ENCODE data around the gene MCCC2.

Gene MCCC2

DNA sequence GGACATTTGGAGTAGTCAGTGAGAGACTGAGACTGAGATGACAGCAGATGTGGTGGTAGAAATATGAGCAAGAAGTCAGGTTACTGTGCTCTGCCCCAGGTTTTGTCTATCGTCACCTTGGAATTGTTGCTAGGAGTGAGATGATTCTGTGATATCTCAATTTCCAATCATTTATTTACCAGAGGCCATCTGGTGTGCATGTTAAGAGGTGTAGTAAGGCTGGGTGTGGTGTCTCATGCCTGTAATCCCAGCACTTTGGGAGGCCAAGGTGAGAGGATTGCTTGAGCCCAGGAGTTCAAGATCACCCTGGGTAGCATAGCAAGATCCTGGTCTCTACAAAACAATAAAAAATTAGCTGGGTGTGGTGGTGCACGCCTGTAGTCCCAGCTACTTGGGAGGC is 93.4 kb downstream of the MCCC2 start:
- TF ChIP-seq FOXK2 (IDR thresholded peaks at IDR 0.05) (no peak), CTBP1 (IDR thresholded peaks at IDR 0.05; ENCODE audit: borderline replicate concordance) (no peak), SP1 (IDR thresholded peaks at IDR 0.05) (no peak), ELF4 (IDR thresholded peaks at IDR 0.05) (no peak), BHLHE40 (IDR thresholded peaks at IDR 0.05; ENCODE audit: borderline replicate concordance) (no peak), LEF1 (IDR thresholded peaks at IDR 0.05; ENCODE audit: borderline replicate concordance) (no peak), FOXM1 (IDR thresholded peaks at IDR 0.05; ENCODE audit: borderline replicate concordance) (no peak), TARDBP (IDR thresholded peaks at IDR 0.05) (no peak), L3MBTL2 (conservative IDR thresholded peaks at IDR 0.05) (no peak), FOXA1 (IDR thresholded peaks at IDR 0.05) (no peak), ZNF384 (IDR thresholded peaks at IDR 0.05) (no peak), SUZ12 (IDR thresholded peaks at IDR 0.05) (no peak), PKNOX1 (IDR thresholded peaks at IDR 0.05) (no peak)
- ChIA-PET CTCF (no interaction called here), POLR2A (no interaction called here)
- DNase-seq (ENCODE audit: extremely low spot score): no peak

DNA sequence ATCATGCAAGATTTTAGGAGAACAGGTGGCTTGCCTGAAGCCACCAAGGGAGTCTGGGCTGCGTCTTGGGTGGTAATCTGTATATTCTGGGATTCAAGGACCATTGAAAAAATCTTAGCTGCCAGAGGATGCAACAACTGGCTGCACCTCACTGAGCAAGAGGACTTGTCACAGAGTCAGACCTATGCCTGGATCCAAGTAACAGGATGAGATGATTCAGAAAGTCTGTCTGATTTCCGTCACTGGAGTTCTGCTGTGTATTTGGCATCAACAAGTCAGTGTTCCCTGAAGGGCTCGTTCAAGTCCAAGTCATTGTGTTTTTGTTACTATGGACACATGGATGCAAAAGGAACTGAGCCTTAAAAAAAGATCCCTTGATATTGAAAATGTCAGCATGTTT is 94.2 kb downstream of the MCCC2 start:
- POLR2A ChIA-PET: no interaction called here
- DNase-seq (ENCODE audit: extremely low spot score): no peak
- TF ChIP-seq ZNF384 (IDR thresholded peaks at IDR 0.05) (no peak), ARNT (IDR thresholded peaks at IDR 0.05) (no peak), SUZ12 (IDR thresholded peaks at IDR 0.05) (no peak), FOXK2 (IDR thresholded peaks at IDR 0.05) (no peak), LEF1 (IDR thresholded peaks at IDR 0.05; ENCODE audit: borderline replicate concordance) (no peak), L3MBTL2 (conservative IDR thresholded peaks at IDR 0.05) (no peak), TARDBP (IDR thresholded peaks at IDR 0.05) (no peak), HDGF (IDR thresholded peaks at IDR 0.05; ENCODE audit: borderline replicate concordance) (no peak), FOXA1 (IDR thresholded peaks at IDR 0.05) (no peak), SP1 (IDR thresholded peaks at IDR 0.05) (no peak), BHLHE40 (IDR thresholded peaks at IDR 0.05; ENCODE audit: borderline replicate concordance) (no peak), FOXM1 (IDR thresholded peaks at IDR 0.05; ENCODE audit: borderline replicate concordance) (no peak), PKNOX1 (IDR thresholded peaks at IDR 0.05) (no peak), ELF4 (IDR thresholded peaks at IDR 0.05) (no peak), NFRKB (IDR thresholded peaks at IDR 0.05) (no peak), CTBP1 (IDR thresholded peaks at IDR 0.05; ENCODE audit: borderline replicate concordance) (no peak)
- CTCF ChIA-PET: no interaction called here

GRCh38 chr5:71684309-71684708 is 97.2 kb downstream of the MCCC2 start:
- DNase-seq (ENCODE audit: extremely low spot score): no peak
- no peak for TF ChIP-seq L3MBTL2 (conservative IDR thresholded peaks at IDR 0.05)
- TF ChIP-seq NFRKB (IDR thresholded peaks at IDR 0.05): no peak
- TF ChIP-seq ZNF384 (IDR thresholded peaks at IDR 0.05): no peak
- no peak for TF ChIP-seq CTBP1 (IDR thresholded peaks at IDR 0.05; ENCODE audit: borderline replicate concordance)
- no peak for TF ChIP-seq TARDBP (IDR thresholded peaks at IDR 0.05)
- ChIA-PET CTCF (no interaction called here), POLR2A (no interaction called here)

DNA sequence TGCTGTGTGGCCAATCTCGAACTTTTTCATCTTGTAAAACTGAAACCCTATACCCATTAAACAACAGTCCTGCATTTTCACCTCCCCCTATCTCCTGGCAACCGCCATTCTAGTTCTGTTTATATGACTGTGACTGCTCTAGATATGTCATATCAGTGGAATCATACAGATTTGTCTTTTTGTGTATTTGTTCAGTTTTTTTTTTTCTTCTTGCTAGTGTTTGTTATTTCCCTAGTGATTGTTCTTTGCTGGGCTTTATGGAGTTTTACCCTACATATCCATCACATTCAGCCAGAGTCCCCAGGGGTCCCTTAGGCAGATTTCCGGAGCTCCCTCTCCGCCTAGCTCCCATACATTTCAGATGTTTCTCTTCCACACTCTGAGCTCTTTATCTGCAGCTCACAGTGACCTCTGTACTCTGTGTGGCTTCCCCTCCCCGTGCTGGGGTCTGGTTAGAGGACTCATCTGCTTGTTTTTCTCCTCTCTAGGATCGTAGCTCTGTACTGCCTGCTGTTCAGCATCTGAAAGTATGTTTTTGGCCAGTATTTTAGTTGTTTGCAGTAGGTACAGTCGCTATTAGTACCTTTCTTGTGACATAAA is 106.8 kb downstream of the MCCC2 start:
- DNase-seq (ENCODE audit: extremely low spot score): peak; percentile 36
- CTCF ChIA-PET: no interaction called here
- TF ChIP-seq ZNF384 (IDR thresholded peaks at IDR 0.05) (no peak), HDGF (IDR thresholded peaks at IDR 0.05; ENCODE audit: borderline replicate concordance) (no peak), SUZ12 (IDR thresholded peaks at IDR 0.05) (no peak), FOXA1 (IDR thresholded peaks at IDR 0.05) (no peak), FOXK2 (IDR thresholded peaks at IDR 0.05) (no peak), ARNT (IDR thresholded peaks at IDR 0.05) (no peak), PKNOX1 (IDR thresholded peaks at IDR 0.05) (peak; percentile 15; the same call in 1 of the 2 replicates), TARDBP (IDR thresholded peaks at IDR 0.05) (no peak), SP1 (IDR thresholded peaks at IDR 0.05) (no peak), CTBP1 (IDR thresholded peaks at IDR 0.05; ENCODE audit: borderline replicate concordance) (0 out of 2 replicates have a peak, but pooled peaks have one; percentile 36), ELF4 (IDR thresholded peaks at IDR 0.05) (no peak), FOXM1 (IDR thresholded peaks at IDR 0.05; ENCODE audit: borderline replicate concordance) (no peak), NFRKB (IDR thresholded peaks at IDR 0.05) (no peak)
- POLR2A ChIA-PET: interaction anchor here (0.7 to 1.0 kb wide), 3 partner anchors 10 to 16 kb away, joined by 3 to 7 read pairs (median 4); no protein-coding TSS in a partner anchor

GRCh38 chr5:71695071-71695470 is 107.9 kb downstream of the MCCC2 start:
- CTCF ChIA-PET: no interaction called here
- POLR2A ChIA-PET: no interaction called here

More at GRCh38 chr5:71695071-71695470, 107.9 kb downstream of the MCCC2 start:
- TF ChIP-seq ELF4 (IDR thresholded peaks at IDR 0.05): no peak
- no peak for TF ChIP-seq FOXA1 (IDR thresholded peaks at IDR 0.05)
- no peak for TF ChIP-seq PKNOX1 (IDR thresholded peaks at IDR 0.05)
- no peak for TF ChIP-seq FOXK2 (IDR thresholded peaks at IDR 0.05)
- no peak for TF ChIP-seq HDGF (IDR thresholded peaks at IDR 0.05; ENCODE audit: borderline replicate concordance)
- no peak for TF ChIP-seq CTBP1 (IDR thresholded peaks at IDR 0.05; ENCODE audit: borderline replicate concordance)
- TF ChIP-seq TARDBP (IDR thresholded peaks at IDR 0.05): no peak
- TF ChIP-seq FOXM1 (IDR thresholded peaks at IDR 0.05; ENCODE audit: borderline replicate concordance): no peak
- no peak for TF ChIP-seq L3MBTL2 (conservative IDR thresholded peaks at IDR 0.05)
- no peak for TF ChIP-seq NFRKB (IDR thresholded peaks at IDR 0.05)
- TF ChIP-seq SUZ12 (IDR thresholded peaks at IDR 0.05): no peak
- TF ChIP-seq ARNT (IDR thresholded peaks at IDR 0.05): no peak
- TF ChIP-seq ZNF384 (IDR thresholded peaks at IDR 0.05): no peak
- no peak for TF ChIP-seq LEF1 (IDR thresholded peaks at IDR 0.05; ENCODE audit: borderline replicate concordance)
- DNase-seq (ENCODE audit: extremely low spot score): no peak
